Measurements from ENCODE around the gene OASL. TPM values are rescaled to one million over a fixed set of nuclear protein-coding genes. Genes with fewer than 3 reads are reported as not detected.
"Not testable (repeated sequence)": the region's sequence is repeated elsewhere in the genome, so short reads cannot be mapped to it uniquely, and the experiment has no call there.

OASL gene
- total RNA-seq = 10 to 100 TPM in 1 of 2 donors, 1 to 10 TPM in 1; 2.6 to 16.3 TPM

GRCh38 chr12:121038861-121039668 lies at the start of gene OASL:
OASL (minus strand) TSS chr12:121039246; CDS start chr12:121038971, 275 bp downstream.
- peak; percentile 53 to 57 for ATAC-seq
- Mint-ChIP-seq H3K36me3 (no peaks in the 10 kb centered on the region), H3K27ac (peak within 1 kb of the TSS; percentile 59 to 82), H3K9me3 (no peaks in the 10 kb centered on the region)
- peak; percentile 51 to 64 for DNase-seq (ENCODE audit: low spot score in 2 of 2)

- no peaks in the 10 kb centered on the region for H3K36me3 Mint-ChIP-seq
- peak overlapping the region in 1 of 2 donors; percentile 25 for H3K27ac Mint-ChIP-seq
- no peak for DNase-seq (ENCODE audit: low spot score in 2 of 2)
- no peak for ATAC-seq
- no peaks in the 10 kb centered on the region for H3K9me3 Mint-ChIP-seq
Measured at GRCh38 chr12:121088195-121088585, 49.1 kb upstream of the OASL start.

GRCh38 chr12:121087467-121088194 lies 48.6 kb upstream of the OASL start:
- DNase-seq (ENCODE audit: low spot score in 2 of 2) (no peak), ATAC-seq (peak in 1 of 2 donors; percentile 43)
- no peaks in the 10 kb centered on the region for H3K36me3 Mint-ChIP-seq
- H3K9me3 Mint-ChIP-seq = no peaks in the 10 kb centered on the region
- H3K27ac Mint-ChIP-seq = peak overlapping the region; percentile 25 to 84

GRCh38 chr12:121086781-121087295 lies 47.8 kb upstream of the OASL start:
- ATAC-seq (no peak), DNase-seq (ENCODE audit: low spot score in 2 of 2) (no peak)
- no peaks in the 10 kb centered on the region for H3K9me3 Mint-ChIP-seq
- peak overlapping the region in 1 of 2 donors; percentile 25 for H3K27ac Mint-ChIP-seq
- no peaks in the 10 kb centered on the region for H3K36me3 Mint-ChIP-seq

- ATAC-seq (no peak), DNase-seq (ENCODE audit: low spot score in 2 of 2) (no peak)
- no peak overlapping the region for H3K27ac Mint-ChIP-seq
- no peaks in the 10 kb centered on the region for H3K9me3 Mint-ChIP-seq
- H3K36me3 Mint-ChIP-seq = no peaks in the 10 kb centered on the region
Measured at GRCh38 chr12:121085506-121086353, 46.7 kb upstream of the OASL start.

- ATAC-seq (no peak), DNase-seq (ENCODE audit: low spot score in 2 of 2) (no peak)
- Mint-ChIP-seq H3K27ac (no peak overlapping the region), H3K9me3 (no peaks in the 10 kb centered on the region), H3K36me3 (no peaks in the 10 kb centered on the region)
Measured at GRCh38 chr12:121085069-121085468, 46.0 kb upstream of the OASL start.

GRCh38 chr12:121084229-121084628 lies 45.2 kb upstream of the OASL start:
- Mint-ChIP-seq H3K27ac (no peak overlapping the region), H3K36me3 (no peaks in the 10 kb centered on the region), H3K9me3 (no peaks in the 10 kb centered on the region)
- DNase-seq (ENCODE audit: low spot score in 2 of 2) (no peak), ATAC-seq (no peak)

GRCh38 chr12:121080909-121081308 lies 41.9 kb upstream of the OASL start:
- ATAC-seq = no peak
- no peak for DNase-seq (ENCODE audit: low spot score in 2 of 2)
- Mint-ChIP-seq H3K27ac (no peak overlapping the region), H3K36me3 (no peaks in the 10 kb centered on the region), H3K9me3 (no peaks in the 10 kb centered on the region)

GRCh38 chr12:121079736-121080272 lies 40.8 kb upstream of the OASL start:
- ATAC-seq (no peak), DNase-seq (ENCODE audit: low spot score in 2 of 2) (no peak)
- Mint-ChIP-seq H3K9me3 (no peaks in the 10 kb centered on the region), H3K27ac (no peak overlapping the region), H3K36me3 (no peaks in the 10 kb centered on the region)

GRCh38 chr12:121077440-121077839 lies 38.4 kb upstream of the OASL start:
- not testable (repeated sequence) for H3K36me3 Mint-ChIP-seq; H3K27ac Mint-ChIP-seq; DNase-seq (ENCODE audit: low spot score in 2 of 2); ATAC-seq
- peaks cover 6 to 12% of the 10 kb centered on the region in 2 donors for H3K9me3 Mint-ChIP-seq

GRCh38 chr12:121075911-121076310 lies 36.9 kb upstream of the OASL start:
- not testable (repeated sequence) for H3K27ac Mint-ChIP-seq; ATAC-seq; H3K36me3 Mint-ChIP-seq; DNase-seq (ENCODE audit: low spot score in 2 of 2)
- peaks cover 6 to 12% of the 10 kb centered on the region in 2 donors for H3K9me3 Mint-ChIP-seq

- DNase-seq (ENCODE audit: low spot score in 2 of 2) = no peak
- no peak overlapping the region for H3K27ac Mint-ChIP-seq
- peaks cover 6 to 7% of the 10 kb centered on the region in 2 donors for H3K36me3 Mint-ChIP-seq
- H3K9me3 Mint-ChIP-seq = peaks cover 6 to 12% of the 10 kb centered on the region in 2 donors
- no peak for ATAC-seq
Measured at GRCh38 chr12:121072147-121072546, 33.1 kb upstream of the OASL start.

- no peak overlapping the region for H3K27ac Mint-ChIP-seq
- H3K36me3 Mint-ChIP-seq = peaks cover 6 to 7% of the 10 kb centered on the region in 2 donors
- no peak for ATAC-seq
- H3K9me3 Mint-ChIP-seq = peaks cover 6 to 12% of the 10 kb centered on the region in 2 donors
- DNase-seq (ENCODE audit: low spot score in 2 of 2) = no peak
Measured at GRCh38 chr12:121069206-121069605, 30.2 kb upstream of the OASL start.

GRCh38 chr12:121065345-121065744 lies 26.3 kb upstream of the OASL start:
- ATAC-seq = no peak
- Mint-ChIP-seq H3K36me3 (no peaks in the 10 kb centered on the region), H3K9me3 (no peaks in the 10 kb centered on the region), H3K27ac (peak overlapping the region; percentile 34 to 94)
- DNase-seq (ENCODE audit: low spot score in 2 of 2) = no peak

- not testable (repeated sequence) for H3K9me3 Mint-ChIP-seq; H3K36me3 Mint-ChIP-seq; DNase-seq (ENCODE audit: low spot score in 2 of 2); H3K27ac Mint-ChIP-seq; ATAC-seq
Measured at GRCh38 chr12:121064586-121064985, 25.5 kb upstream of the OASL start.

- H3K9me3 Mint-ChIP-seq = no peaks in the 10 kb centered on the region
- no peak for ATAC-seq
- no peak for DNase-seq (ENCODE audit: low spot score in 2 of 2)
- H3K36me3 Mint-ChIP-seq = no peaks in the 10 kb centered on the region
- H3K27ac Mint-ChIP-seq = no peak overlapping the region
Measured at GRCh38 chr12:121064116-121064515, 25.1 kb upstream of the OASL start.

Measured in activated naive CD4-positive, alpha-beta T cell treated with anti-CD3 and anti-CD28 coated beads, Interleukin-2, amount 50 U/mL, for 72 hours (primary cell).